ENCODE results near the gene LGI1. TPM values are rescaled to one million over a fixed set of nuclear protein-coding genes. Genes with fewer than 3 reads are reported as not detected.

The LGI1 gene
- total RNA-seq, 1 experiment from 2014 or later: not detected

Other genes starting within 250 kb of the LGI1 start
- not detected in 2 replicates for gene FFAR4, start 191.3 kb upstream of the LGI1 start, total RNA-seq (2014; rRNA removed; shearing (Covaris generic))
- gene RBP4, start 156.7 kb upstream of the LGI1 start, total RNA-seq (2014; rRNA removed; shearing (Covaris generic)): not detected in 2 replicates
- not detected in 2 replicates for gene PDE6C, start 145.4 kb upstream of the LGI1 start, total RNA-seq (2014; rRNA removed; shearing (Covaris generic))
- gene FRA10AC1, start 55.3 kb upstream of the LGI1 start, total RNA-seq (2014; rRNA removed; shearing (Covaris generic)): 5.4 and 8.3 TPM in 2 replicates
- 5.3 and 6.0 TPM in 2 replicates for gene SLC35G1, start 136.0 kb downstream of the LGI1 start, total RNA-seq (2014; rRNA removed; shearing (Covaris generic))
- 0.22 and 0.89 TPM in 2 replicates for gene PLCE1, start 236.0 kb downstream of the LGI1 start, total RNA-seq (2014; rRNA removed; shearing (Covaris generic))

Measured in A172 (cell line).